ENCODE results near the gene ADARB2. TPM values are rescaled to one million over a fixed set of nuclear protein-coding genes. Genes with fewer than 3 reads are reported as not detected.
A peak's percentile ranks its signal among the peaks of the same experiment; 100 is the strongest.

ADARB2 gene
- total and polyA plus RNA-seq, 4 donors: 0.22 to 1.3 (median 0.55) TPM

- Histone ChIP-seq H3K4me3 (no peak overlapping the region), H3K36me3 (ENCODE audit: control insufficient read depth in 4 of 4, insufficient read depth in 4 of 4, low read length in 4 of 4) (no peaks in the 10 kb centered on the region), H3K9me3 (ENCODE audit: control insufficient read depth in 4 of 4, insufficient read depth in 3 of 4, low read length in 3 of 4) (no peaks in the 10 kb centered on the region), H3K27me3 (ENCODE audit: control insufficient read depth in 3 of 3, insufficient read depth in 3 of 3, low read length in 2 of 3) (no peaks in the 10 kb centered on the region), H3K27ac (ENCODE audit: low read depth in 1 of 2, low read length in 1 of 2) (no peak overlapping the region), H3K4me1 (ENCODE audit: control insufficient read depth in 5 of 5, insufficient read depth in 5 of 5, low read length in 5 of 5) (no peaks in the 10 kb centered on the region), H3K9ac (ENCODE audit: insufficient read depth in 1 of 2, low read length in 2 of 2) (no peak overlapping the region)
- WGBS, 2 donors: 79 to 88% methylated on average over 13 of the region's 13 CpGs
- DNase-seq (peak in 1 of 3 donors; percentile 4), ATAC-seq (ENCODE audit: insufficient read depth, low FRiP score) (no peak)
- no peak for TF ChIP-seq CTCF (IDR thresholded peaks at IDR 0.05; ENCODE audit: control extremely low read depth, extremely low read depth)
Measured at GRCh38 chr10:1394155-1394912, 343.0 kb downstream of the ADARB2 start.

GRCh38 chr10:1393481-1393880 lies 343.8 kb downstream of the ADARB2 start:
- H3K36me3 ChIP-seq (ENCODE audit: control insufficient read depth in 4 of 4, insufficient read depth in 4 of 4, low read length in 4 of 4): no peaks in the 10 kb centered on the region
- no peak for TF ChIP-seq CTCF (IDR thresholded peaks at IDR 0.05; ENCODE audit: control extremely low read depth, extremely low read depth)
- no peaks in the 10 kb centered on the region for H3K4me1 ChIP-seq (ENCODE audit: control insufficient read depth in 5 of 5, insufficient read depth in 5 of 5, low read length in 5 of 5)
- ATAC-seq (ENCODE audit: insufficient read depth, low FRiP score) (no peak), DNase-seq (peak in 1 of 3 donors; percentile 9)
- no peaks in the 10 kb centered on the region for H3K9me3 ChIP-seq (ENCODE audit: control insufficient read depth in 4 of 4, insufficient read depth in 3 of 4, low read length in 3 of 4)
- no peak overlapping the region for H3K9ac ChIP-seq (ENCODE audit: insufficient read depth in 1 of 2, low read length in 2 of 2)
- no peak overlapping the region for H3K27ac ChIP-seq (ENCODE audit: low read depth in 1 of 2, low read length in 1 of 2)
- H3K4me3 ChIP-seq: no peak overlapping the region
- no peaks in the 10 kb centered on the region for H3K27me3 ChIP-seq (ENCODE audit: control insufficient read depth in 3 of 3, insufficient read depth in 3 of 3, low read length in 2 of 3)
- 95 to 96% methylated on average over 8 of the region's 8 CpGs for WGBS, 2 donors

- WGBS, 2 donors: 82 to 89% methylated on average over 4 of the region's 4 CpGs
Measured at GRCh38 chr10:1392127-1392526, 345.2 kb downstream of the ADARB2 start.

More at GRCh38 chr10:1392127-1392526, 345.2 kb downstream of the ADARB2 start:
- ATAC-seq (ENCODE audit: insufficient read depth, low FRiP score) (no peak), DNase-seq (no peak)
- TF ChIP-seq CTCF (IDR thresholded peaks at IDR 0.05; ENCODE audit: control extremely low read depth, extremely low read depth): no peak
- H3K9me3 ChIP-seq (ENCODE audit: control insufficient read depth in 4 of 4, insufficient read depth in 3 of 4, low read length in 3 of 4): no peaks in the 10 kb centered on the region
- no peak overlapping the region for H3K4me3 ChIP-seq
- H3K9ac ChIP-seq (ENCODE audit: insufficient read depth in 1 of 2, low read length in 2 of 2): no peak overlapping the region
- H3K36me3 ChIP-seq (ENCODE audit: control insufficient read depth in 4 of 4, insufficient read depth in 4 of 4, low read length in 4 of 4): no peaks in the 10 kb centered on the region
- no peak overlapping the region for H3K27ac ChIP-seq (ENCODE audit: low read depth in 1 of 2, low read length in 1 of 2)
- H3K4me1 ChIP-seq (ENCODE audit: control insufficient read depth in 5 of 5, insufficient read depth in 5 of 5, low read length in 5 of 5): no peaks in the 10 kb centered on the region
- H3K27me3 ChIP-seq (ENCODE audit: control insufficient read depth in 3 of 3, insufficient read depth in 3 of 3, low read length in 2 of 3): no peaks in the 10 kb centered on the region
